Spleen (tissue), 11 donors: ENCODE data around the gene USP24. TPM values are rescaled to one million over a fixed set of nuclear protein-coding genes. Genes with fewer than 3 reads are reported as not detected.
A peak's percentile ranks its signal among the peaks of the same experiment; 100 is the strongest.

Experiments used
- DNase-seq: peaks from one replicate; pipeline ENCODE4 v3.0.0-alpha.2; 2020
- H3K27ac ChIP-seq, 8 donors: fragments of 200-600 bp; sonication (generic) in 7 of 8; 1 replicate in 4 of 8; 2 replicates in 4 of 8; pipeline versions ENCODE4 v1.5.0 to v1.8.0; 2016 to 2021; ENCODE audit warnings: inconsistent platforms in 4 of 8, mild to moderate bottlenecking in 4 of 8, moderate library complexity in 1 of 8
- H3K27me3 ChIP-seq, 7 donors: fragments of 200-600 bp; sonication (generic) in 6 of 7; replicated peaks in 1 of 7; 1 replicate in 4 of 7; 2 replicates in 3 of 7; pipeline versions ENCODE4 v1.5.0 to v1.8.0; 2016 to 2021; ENCODE audit warnings: inconsistent platforms in 3 of 7, mild to moderate bottlenecking in 1 of 7
- H3K36me3 ChIP-seq, 6 donors: fragments of 200-600 bp; sonication (generic) in 5 of 6; 1 replicate in 4 of 6; 2 replicates in 2 of 6; pipeline versions ENCODE4 v1.5.0 to v1.8.0; 2016 to 2021; ENCODE audit warnings: inconsistent platforms in 2 of 6
- H3K4me1 ChIP-seq, 6 donors: fragments of 200-600 bp; sonication (generic) in 5 of 6; 1 replicate in 3 of 6; 2 replicates in 3 of 6; pipeline versions ENCODE4 v1.5.0 to v1.8.0; 2016 to 2021; ENCODE audit warnings: inconsistent platforms in 3 of 6
- H3K4me3 ChIP-seq, 8 donors: fragments of 200-600 bp; sonication (generic) in 7 of 8; 1 replicate in 4 of 8; 2 replicates in 4 of 8; pipeline versions ENCODE4 v1.5.0 to v1.8.0; 2016 to 2021; ENCODE audit warnings: inconsistent platforms in 4 of 8, mild to moderate bottlenecking in 4 of 8, moderate library complexity in 2 of 8
- H3K9me3 ChIP-seq, 8 donors: fragments of 200-600 bp; sonication (generic) in 7 of 8; 1 replicate in 4 of 8; 2 replicates in 4 of 8; pipeline versions ENCODE4 v1.5.0 to v1.8.0; 2016 to 2021; ENCODE audit warnings: inconsistent platforms in 4 of 8
- CTCF ChIP-seq, 11 experiments: fragments of 200-600 bp in 7 of 11; fragments of 450-650 bp in 4 of 11; sonication (generic) in 4 of 11; IDR thresholded peaks in 8 of 11; conservative IDR thresholded peaks in 3 of 11; 1 replicate in 7 of 11; 2 replicates in 4 of 11; pipeline versions ENCODE4 v1.4.0 to v1.8.0; 2016 to 2021; ENCODE audit warnings: antibody characterized with exemption in 11 of 11, inconsistent platforms in 4 of 11, mild to moderate bottlenecking in 1 of 11
- POLR2A ChIP-seq, 3 donors: fragments of 450-650 bp; IDR thresholded peaks; one replicate each; pipeline ENCODE4 v1.5.1; 2017; ENCODE audit warnings: antibody characterized with exemption in 3 of 3, mild to moderate bottlenecking in 1 of 3
- POLR2AphosphoS5 ChIP-seq, 3 donors: sonication (generic); formaldehyde crosslinking; IDR thresholded peaks; one replicate each; pipeline ENCODE4 v1.5.1; 2017; ENCODE audit warnings: antibody characterized with exemption in 3 of 3
- WGBS, 5 donors: extraction: QIAGEN DNeasy Blood & Tissue Kit in 3 of 5; methylation state at CpG; one replicate each; pipeline versions ENCODE4 v1.1.5 to v1.1.7; 2013 to 2018; 5-methylcytosine and 5-hydroxymethylcytosine counted together
- intact Hi-C: fragments of 100-400 bp; cut with DNase I; formaldehyde crosslinking; loops from one replicate; pipeline ENCODE4 v1.15.0; 2023; ENCODE audit warnings: low total_unique reads
- polyA plus RNA-seq, 3 donors: library from polyadenylated mRNA; stranded (reverse); fragments of 200-250 nt; gene quantifications; one replicate each; pipeline ENCODE4 v1.2.1, GENCODE V29; 2013
- total RNA-seq, 7 donors: library from RNA; depleted of rRNA in 3 of 7; stranded (reverse); fragments of >200 nt in 3 of 7; fragmentation: NEBNext Ultra II Directional in 4 of 7; extraction: Animal tissue kit (Norgen Biotek cat#: 25700) in 4 of 7; gene quantifications; one replicate each; pipeline versions ENCODE4 v1.1.0 to v1.2.1, GENCODE V29; 2016 to 2021
- donor health status: healthy with polysubstance abuse.
- donor health status: DM: no; HTN: no; CAD: no; lungs with moderate emphysema.
- donor health status: DM: no; HTN: no; CAD: no.
- donor health status: Bipolar disorder and iron deficiency.
- donor health status: healthy.
- donor health status: DM: no; HTN: no; CAD: no.
- donor health status: DM: yes; HTN: yes; CAD: no.

USP24 gene
- total and polyA plus RNA-seq, 10 donors: 11.6 to 94.5 (median 70.1) TPM

- TF ChIP-seq CTCF (IDR thresholded peaks at IDR 0.05 in 8 of 11, conservative IDR thresholded peaks at IDR 0.05 in 3 of 11) (no peak), POLR2A (IDR thresholded peaks at IDR 0.05) (no peak), POLR2AphosphoS5 (IDR thresholded peaks at IDR 0.05) (no peak)
- H3K27ac ChIP-seq: no peak overlapping the region
- no peaks in the 10 kb centered on the region for H3K9me3 ChIP-seq
- no peak for DNase-seq
- WGBS, 5 donors: 81 to 88% (median 84%) methylated on average over 1 of the region's 1 CpG
- H3K4me3 ChIP-seq: no peak overlapping the region
- peaks cover 2 to 100% (median 67%) of the 10 kb centered on the region in 6 donors for H3K36me3 ChIP-seq
- H3K27me3 ChIP-seq: no peaks in the 10 kb centered on the region
- H3K4me1 ChIP-seq: no peaks in the 10 kb centered on the region
- intact Hi-C loops: no loop called here
Measured at GRCh38 chr1:55067914-55068313, 147.2 kb downstream of the USP24 start.

DNA sequence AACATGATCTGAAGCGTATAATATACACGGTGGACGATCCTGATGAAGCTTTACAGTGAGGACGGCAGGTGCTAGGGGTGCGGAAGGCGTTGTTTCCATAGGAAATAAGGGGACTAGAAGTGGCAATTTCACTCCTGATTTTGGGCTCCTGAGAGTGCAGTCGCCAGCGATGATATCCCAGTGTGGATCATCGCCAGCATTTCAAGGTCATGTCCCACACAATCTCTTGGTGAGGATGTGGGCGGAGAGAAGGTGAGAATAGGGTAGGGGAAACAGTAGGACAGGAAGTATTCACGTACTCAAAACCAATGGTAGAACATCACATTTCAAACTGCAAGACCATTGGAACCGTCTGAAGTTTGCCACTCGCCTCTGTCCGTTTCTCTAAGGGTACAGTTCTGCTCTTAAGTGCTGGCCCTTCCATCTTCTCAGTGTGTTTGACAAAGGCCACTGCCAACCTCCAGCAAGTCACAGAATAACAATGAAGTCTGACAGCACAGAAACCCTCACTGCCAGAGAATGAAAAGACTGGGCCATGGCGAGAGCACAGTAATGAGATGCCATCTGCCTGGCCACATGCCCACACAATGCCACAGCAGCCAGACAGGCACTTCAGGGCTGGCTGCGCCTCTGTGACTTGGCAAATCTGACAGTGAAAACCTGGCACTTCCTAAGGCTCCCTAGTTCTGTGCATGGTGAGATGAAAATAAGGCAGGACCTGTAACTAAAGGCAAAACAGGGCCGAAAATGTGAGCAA, 148.0 kb downstream of the USP24 start:
- TF ChIP-seq POLR2AphosphoS5 (IDR thresholded peaks at IDR 0.05) (peak in 1 of 3 donors; percentile 25), CTCF (IDR thresholded peaks at IDR 0.05 in 8 of 11, conservative IDR thresholded peaks at IDR 0.05 in 3 of 11) (no peak)
- Histone ChIP-seq H3K4me3 (no peak overlapping the region), H3K4me1 (no peaks in the 10 kb centered on the region), H3K36me3 (peaks cover 2 to 94% (median 60%) of the 10 kb centered on the region in 6 donors), H3K27me3 (no peaks in the 10 kb centered on the region), H3K27ac (no peak overlapping the region), H3K9me3 (no peaks in the 10 kb centered on the region)
- intact Hi-C loops: no loop called here
- DNase-seq: peak; percentile 32
- WGBS, 5 donors: 81 to 88% (median 87%) methylated on average over 17 of the region's 17 CpGs

GRCh38 chr1:55065648-55066047, 149.5 kb downstream of the USP24 start:
- intact Hi-C loops: no loop called here
- H3K9me3 ChIP-seq: no peaks in the 10 kb centered on the region
- no peak for TF ChIP-seq POLR2AphosphoS5 (IDR thresholded peaks at IDR 0.05)
- TF ChIP-seq CTCF (IDR thresholded peaks at IDR 0.05 in 8 of 11, conservative IDR thresholded peaks at IDR 0.05 in 3 of 11): no peak
- no peak for TF ChIP-seq POLR2A (IDR thresholded peaks at IDR 0.05)
- WGBS, 5 donors: 85 to 94% (median 87%) methylated on average over 4 of the region's 4 CpGs
- no peaks in the 10 kb centered on the region for H3K4me1 ChIP-seq
- peaks cover 2 to 93% (median 44%) of the 10 kb centered on the region in 6 donors for H3K36me3 ChIP-seq
- no peak for DNase-seq
- no peak overlapping the region for H3K4me3 ChIP-seq
- H3K27ac ChIP-seq: no peak overlapping the region
- H3K27me3 ChIP-seq: no peaks in the 10 kb centered on the region

- DNase-seq: no peak
- peaks cover 0 to 92% (median 37%) of the 10 kb centered on the region in 6 donors for H3K36me3 ChIP-seq
- no peaks in the 10 kb centered on the region for H3K9me3 ChIP-seq
- TF ChIP-seq POLR2AphosphoS5 (IDR thresholded peaks at IDR 0.05) (no peak), POLR2A (IDR thresholded peaks at IDR 0.05) (no peak), CTCF (IDR thresholded peaks at IDR 0.05 in 8 of 11, conservative IDR thresholded peaks at IDR 0.05 in 3 of 11) (no peak)
- H3K4me1 ChIP-seq: no peaks in the 10 kb centered on the region
- WGBS, 5 donors: 71 to 92% (median 88%) methylated on average over 2 of the region's 2 CpGs
- H3K27me3 ChIP-seq: no peaks in the 10 kb centered on the region
- intact Hi-C loops: no loop called here
- no peak overlapping the region for H3K4me3 ChIP-seq
- no peak overlapping the region for H3K27ac ChIP-seq
Measured at GRCh38 chr1:55064861-55065263, 150.3 kb downstream of the USP24 start.
